ENCODE results near the gene UGT2B15. TPM values are rescaled to one million over a fixed set of nuclear protein-coding genes. Genes with fewer than 3 reads are reported as not detected.
"Not testable (repeated sequence)": the region's sequence is repeated elsewhere in the genome, so short reads cannot be mapped to it uniquely, and the experiment has no call there.

The UGT2B15 gene
- total RNA-seq, 1 donor from 2014 or later = not detected

- DNase-seq (ENCODE audit: low read depth) = no peak
- no peak for TF ChIP-seq CTCF (conservative IDR thresholded peaks at IDR 0.05; ENCODE audit: low read depth, low read length)
- H3K4me3 ChIP-seq (ENCODE audit: low read depth, low read length) = no peak overlapping the region
These were observed 29.7 kb upstream of the UGT2B15 start for GRCh38 chr4:68700152-68700551.

- DNase-seq (ENCODE audit: low read depth) = no peak
- no peak overlapping the region for H3K4me3 ChIP-seq (ENCODE audit: low read depth, low read length)
- no peak for TF ChIP-seq CTCF (conservative IDR thresholded peaks at IDR 0.05; ENCODE audit: low read depth, low read length)
These were observed 23.0 kb upstream of the UGT2B15 start for GRCh38 chr4:68693325-68694075.

DNA sequence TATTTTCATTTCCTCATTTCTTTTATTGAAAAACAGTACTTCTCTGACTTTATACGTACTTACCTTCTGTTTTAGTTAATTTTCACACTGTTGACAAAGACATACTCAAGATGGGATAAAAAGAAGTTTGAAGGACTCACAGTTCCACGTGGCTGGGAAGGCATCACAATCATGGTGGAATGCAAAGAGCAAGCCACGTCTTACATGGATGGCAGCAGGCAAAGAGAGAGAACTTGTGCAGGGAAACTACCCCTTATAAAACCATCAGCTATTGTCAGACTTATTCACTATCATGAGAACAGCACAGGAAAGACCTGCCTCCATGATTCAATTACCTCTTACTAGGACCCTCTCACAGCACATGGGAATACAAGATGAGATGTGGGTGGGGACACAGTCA lies 20.7 kb upstream of the UGT2B15 start:
- no peak for TF ChIP-seq CTCF (conservative IDR thresholded peaks at IDR 0.05; ENCODE audit: low read depth, low read length)
- H3K4me3 ChIP-seq (ENCODE audit: low read depth, low read length) = no peak overlapping the region
- no peak for DNase-seq (ENCODE audit: low read depth)

DNA sequence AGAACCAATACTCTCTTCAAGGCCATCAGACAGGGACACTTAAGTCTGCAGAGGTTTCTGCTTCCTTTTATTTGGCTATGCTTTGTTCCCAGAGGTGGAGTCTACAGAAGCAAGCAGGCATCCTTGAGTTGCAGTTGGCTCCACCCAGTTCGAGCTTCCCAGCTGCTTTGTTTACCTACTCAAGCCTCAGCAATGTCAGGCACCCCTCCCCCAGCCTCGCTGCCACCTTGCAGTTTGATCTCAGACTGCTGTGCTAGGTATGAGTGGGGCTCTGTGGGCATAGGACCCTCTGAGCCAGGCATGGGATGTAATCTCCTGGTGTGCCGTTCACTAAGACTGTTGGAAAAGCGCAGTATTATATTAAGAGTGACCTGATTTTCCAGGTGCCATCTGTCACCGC lies 12.6 kb upstream of the UGT2B15 start:
- no peak overlapping the region for H3K4me3 ChIP-seq (ENCODE audit: low read depth, low read length)
- TF ChIP-seq CTCF (conservative IDR thresholded peaks at IDR 0.05; ENCODE audit: low read depth, low read length) = no peak
- DNase-seq (ENCODE audit: low read depth) = no peak

DNA sequence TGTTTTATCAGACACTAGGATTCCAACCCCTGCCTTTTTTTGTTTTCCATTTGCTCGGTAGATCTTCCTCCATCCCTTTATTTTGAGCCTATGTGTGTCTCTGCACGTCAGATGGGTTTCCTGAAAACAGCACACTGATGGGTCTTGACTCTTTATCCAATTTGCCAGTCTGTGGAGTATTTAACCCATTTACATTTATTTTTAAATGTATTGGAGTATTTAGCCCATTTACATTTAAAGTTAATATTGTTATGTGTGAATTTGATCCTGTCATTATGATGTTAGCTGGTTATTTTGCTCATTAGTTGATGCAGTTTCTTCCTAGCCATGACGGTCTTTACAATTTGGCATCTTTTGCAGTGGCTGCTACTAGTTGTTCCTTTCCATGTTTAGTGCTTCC lies 10.8 kb upstream of the UGT2B15 start:
- not testable (repeated sequence) for DNase-seq (ENCODE audit: low read depth); H3K4me3 ChIP-seq (ENCODE audit: low read depth, low read length)

- no peak for DNase-seq (ENCODE audit: low read depth)
- no peak for TF ChIP-seq CTCF (conservative IDR thresholded peaks at IDR 0.05; ENCODE audit: low read depth, low read length)
- no peak overlapping the region for H3K4me3 ChIP-seq (ENCODE audit: low read depth, low read length)
These were observed 2.7 kb upstream of the UGT2B15 start for GRCh38 chr4:68673143-68673542.

DNA sequence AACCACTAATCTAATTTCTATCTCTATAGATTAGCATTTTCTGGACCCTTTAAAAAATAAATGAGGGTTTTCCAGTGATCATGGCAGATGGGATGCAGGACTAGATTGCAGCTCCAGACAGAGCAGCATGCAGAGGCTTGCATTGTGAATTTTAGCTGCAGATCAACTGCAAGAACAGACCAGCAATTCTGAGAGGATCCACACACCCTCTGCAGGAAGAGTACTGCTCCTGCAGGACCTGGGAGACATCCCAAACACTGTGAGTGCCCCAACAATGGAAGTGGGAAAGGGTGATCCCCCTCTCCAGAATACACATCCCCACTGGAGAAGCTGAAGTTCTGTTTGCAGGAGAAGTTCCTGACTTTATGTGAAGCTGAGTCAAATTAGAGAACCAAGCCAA lies 765 bp upstream of the UGT2B15 start:
- not testable (repeated sequence) for H3K4me3 ChIP-seq (ENCODE audit: low read depth, low read length); DNase-seq (ENCODE audit: low read depth)
- TF ChIP-seq CTCF (conservative IDR thresholded peaks at IDR 0.05; ENCODE audit: low read depth, low read length) = peak; percentile 36

- H3K4me3 ChIP-seq (ENCODE audit: low read depth, low read length); DNase-seq (ENCODE audit: low read depth): not testable (repeated sequence)
These were observed 1.8 kb downstream of the UGT2B15 start for GRCh38 chr4:68668537-68669163.

DNA sequence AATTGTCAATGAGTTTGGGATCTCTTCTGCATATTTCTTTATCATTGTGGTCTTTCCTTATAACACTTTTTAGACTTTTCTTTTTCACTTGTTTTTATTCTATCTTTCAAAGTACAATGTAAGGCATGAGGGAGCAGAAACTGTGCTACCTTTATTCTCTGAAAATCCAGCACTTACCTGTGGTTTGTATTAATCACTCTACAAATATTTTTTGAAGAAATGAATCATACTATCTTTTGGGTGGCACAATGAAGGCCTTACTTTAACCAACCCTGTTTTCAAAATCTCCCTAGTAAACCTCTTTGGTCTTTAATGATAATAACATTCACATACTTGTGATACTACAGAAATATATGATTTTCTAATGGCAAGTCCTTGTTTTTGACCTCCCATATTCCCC lies 2.9 kb downstream of the UGT2B15 start:
- not testable (repeated sequence) for DNase-seq (ENCODE audit: low read depth); H3K4me3 ChIP-seq (ENCODE audit: low read depth, low read length)

DNA sequence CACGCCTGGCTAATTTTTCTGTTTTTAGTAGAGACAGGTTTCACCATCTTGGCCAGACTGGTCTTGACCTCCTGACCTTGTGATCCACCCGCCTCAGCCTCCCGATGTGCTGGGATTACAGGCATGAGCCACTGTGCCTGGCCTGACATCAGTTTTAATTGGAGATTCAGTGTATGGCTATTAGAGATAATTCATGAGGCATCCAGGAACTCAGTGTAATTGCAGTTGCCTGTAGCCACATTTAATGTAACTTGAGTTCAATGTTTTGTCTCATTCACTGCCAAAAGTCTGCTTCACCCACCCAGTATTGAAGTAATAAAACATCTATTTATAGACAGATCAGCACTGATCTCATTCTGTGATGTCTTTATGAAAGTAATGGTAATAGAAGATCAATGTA lies 5.7 kb downstream of the UGT2B15 start:
- DNase-seq (ENCODE audit: low read depth); H3K4me3 ChIP-seq (ENCODE audit: low read depth, low read length): not testable (repeated sequence)

- not testable (repeated sequence) for H3K4me3 ChIP-seq (ENCODE audit: low read depth, low read length); DNase-seq (ENCODE audit: low read depth)
These were observed 7.4 kb downstream of the UGT2B15 start for GRCh38 chr4:68662836-68663574.
